HEK293 (cell line): Measurements from ENCODE around the gene BTBD16.

Source experiments
- KLF1 ChIP-seq: fragments of 450-650 bp; formaldehyde crosslinking; IDR thresholded peaks from 2 replicates; pipeline ENCODE4 v1.5.1; 2016; ENCODE audit warnings: missing biosample characterization, missing genetic modification characterization
- KLF9 ChIP-seq: fragments of 450-650 bp; formaldehyde crosslinking; IDR thresholded peaks from 2 replicates; pipeline ENCODE4 v1.5.1; 2016; ENCODE audit warnings: missing biosample characterization, missing genetic modification characterization, low read depth
- YY1 ChIP-seq: fragments of 450-650 bp; formaldehyde crosslinking; IDR thresholded peaks from 2 replicates; pipeline ENCODE4 v1.5.1; 2018; ENCODE audit warnings: missing biosample characterization, missing genetic modification characterization
- ZBTB10 ChIP-seq: fragments of 450-650 bp; formaldehyde crosslinking; IDR thresholded peaks from 2 replicates; pipeline ENCODE4 v1.5.1; 2016; ENCODE audit warnings: missing biosample characterization, missing genetic modification characterization
- ZBTB7A ChIP-seq: fragments of 450-650 bp; formaldehyde crosslinking; IDR thresholded peaks from 2 replicates; pipeline ENCODE4 v1.5.1; 2016; ENCODE audit warnings: low read depth, missing biosample characterization, missing genetic modification characterization
- ZNF133 ChIP-seq: fragments of 450-650 bp; formaldehyde crosslinking; IDR thresholded peaks from 2 replicates; pipeline ENCODE4 v1.5.1; 2016; ENCODE audit warnings: missing biosample characterization, missing genetic modification characterization
- ZNF211 ChIP-seq: fragments of 450-650 bp; formaldehyde crosslinking; IDR thresholded peaks from 2 replicates; pipeline ENCODE4 v1.5.1; 2016; ENCODE audit warnings: low read depth, missing biosample characterization, missing genetic modification characterization
- ZNF239 ChIP-seq: fragments of 450-650 bp; formaldehyde crosslinking; IDR thresholded peaks from 2 replicates; pipeline ENCODE4 v1.5.1; 2016; ENCODE audit warnings: missing biosample characterization, missing genetic modification characterization
- ZNF544 ChIP-seq: fragments of 450-650 bp; formaldehyde crosslinking; IDR thresholded peaks from 2 replicates; pipeline ENCODE4 v1.5.0; 2017; ENCODE audit warnings: missing biosample characterization, missing genetic modification characterization
- ZNF76 ChIP-seq: fragments of 450-650 bp; formaldehyde crosslinking; IDR thresholded peaks from 2 replicates; pipeline ENCODE4; 2016; ENCODE audit warnings: low read depth, missing biosample characterization, missing genetic modification characterization, borderline replicate concordance
- TF ChIP-seq, protein P1 (sequence below): fragments of 450-650 bp; formaldehyde crosslinking; IDR thresholded peaks from 2 replicates; pipeline ENCODE4 v1.5.1; 2016; ENCODE audit warnings: missing biosample characterization, missing genetic modification characterization
- TF ChIP-seq, protein P2 (sequence below): fragments of 450-650 bp; formaldehyde crosslinking; IDR thresholded peaks from 2 replicates; pipeline ENCODE4 v1.5.1; 2016; ENCODE audit warnings: missing biosample characterization, missing genetic modification characterization
- TF ChIP-seq, protein P3 (sequence below): fragments of 450-650 bp; formaldehyde crosslinking; IDR thresholded peaks from 2 replicates; pipeline ENCODE4 v1.5.1; 2016; ENCODE audit warnings: missing biosample characterization, missing genetic modification characterization
- TF ChIP-seq, protein P4 (sequence below): fragments of 450-650 bp; formaldehyde crosslinking; IDR thresholded peaks from 2 replicates; pipeline ENCODE4 v1.5.1; 2016; ENCODE audit warnings: missing biosample characterization, missing genetic modification characterization

DNA sequence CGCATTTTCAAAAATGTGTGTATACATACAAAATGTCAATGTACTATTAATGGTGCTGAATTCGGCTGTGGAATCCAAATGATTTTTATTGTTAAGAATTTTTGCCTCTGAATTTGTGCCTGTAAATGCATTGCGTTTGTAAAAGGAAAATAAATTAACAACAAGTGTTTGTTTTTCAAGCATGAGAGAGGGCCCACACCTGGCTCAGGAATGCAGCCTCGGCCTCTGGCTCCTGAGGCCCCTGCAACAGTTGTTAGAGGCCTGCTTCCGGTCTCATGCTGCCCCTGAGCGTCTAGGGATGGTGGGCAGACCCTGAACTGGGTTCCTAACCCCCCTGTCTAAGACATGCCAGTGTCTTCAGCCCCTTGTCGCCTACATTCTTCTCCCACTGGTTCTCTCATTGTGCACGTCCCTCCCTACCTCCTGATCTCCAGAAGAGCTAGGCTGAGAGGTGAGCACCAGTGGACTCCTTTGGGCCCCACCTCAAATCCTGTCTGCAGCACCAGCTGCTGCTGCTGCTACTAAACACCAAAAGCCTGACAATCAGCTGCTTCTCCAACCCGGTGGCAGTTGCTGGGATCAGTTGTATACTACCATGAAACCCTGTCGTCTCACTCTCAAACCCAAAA, 1.9 kb upstream of the BTBD16 start:
- TF ChIP-seq ZNF76 (tag by site-specific recombination) (no peak), ZNF211 (tag by site-specific recombination) (no peak), KLF9 (no peak), ZNF544 (tag by site-specific recombination) (no peak), ZBTB7A (tag by site-specific recombination) (no peak), ZBTB10 (no peak), KLF1 (tag by site-specific recombination) (no peak), YY1 (no peak), ZNF239 (tag by site-specific recombination) (no peak), ZNF133 (tag by site-specific recombination) (no peak)
- TF ChIP-seq, protein P1, sequence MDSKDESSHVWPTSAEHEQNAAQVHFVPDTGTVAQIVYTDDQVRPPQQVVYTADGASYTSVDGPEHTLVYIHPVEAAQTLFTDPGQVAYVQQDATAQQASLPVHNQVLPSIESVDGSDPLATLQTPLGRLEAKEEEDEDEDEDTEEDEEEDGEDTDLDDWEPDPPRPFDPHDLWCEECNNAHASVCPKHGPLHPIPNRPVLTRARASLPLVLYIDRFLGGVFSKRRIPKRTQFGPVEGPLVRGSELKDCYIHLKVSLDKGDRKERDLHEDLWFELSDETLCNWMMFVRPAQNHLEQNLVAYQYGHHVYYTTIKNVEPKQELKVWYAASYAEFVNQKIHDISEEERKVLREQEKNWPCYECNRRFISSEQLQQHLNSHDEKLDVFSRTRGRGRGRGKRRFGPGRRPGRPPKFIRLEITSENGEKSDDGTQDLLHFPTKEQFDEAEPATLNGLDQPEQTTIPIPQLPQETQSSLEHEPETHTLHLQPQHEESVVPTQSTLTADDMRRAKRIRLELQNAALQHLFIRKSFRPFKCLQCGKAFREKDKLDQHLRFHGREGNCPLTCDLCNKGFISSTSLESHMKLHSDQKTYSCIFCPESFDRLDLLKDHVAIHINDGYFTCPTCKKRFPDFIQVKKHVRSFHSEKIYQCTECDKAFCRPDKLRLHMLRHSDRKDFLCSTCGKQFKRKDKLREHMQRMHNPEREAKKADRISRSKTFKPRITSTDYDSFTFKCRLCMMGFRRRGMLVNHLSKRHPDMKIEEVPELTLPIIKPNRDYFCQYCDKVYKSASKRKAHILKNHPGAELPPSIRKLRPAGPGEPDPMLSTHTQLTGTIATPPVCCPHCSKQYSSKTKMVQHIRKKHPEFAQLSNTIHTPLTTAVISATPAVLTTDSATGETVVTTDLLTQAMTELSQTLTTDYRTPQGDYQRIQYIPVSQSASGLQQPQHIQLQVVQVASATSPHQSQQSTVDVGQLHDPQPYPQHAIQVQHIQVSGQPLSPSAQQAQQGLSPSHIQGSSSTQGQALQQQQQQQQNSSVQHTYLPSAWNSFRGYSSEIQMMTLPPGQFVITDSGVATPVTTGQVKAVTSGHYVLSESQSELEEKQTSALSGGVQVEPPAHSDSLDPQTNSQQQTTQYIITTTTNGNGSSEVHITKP (tag by site-specific recombination), result no peak
- TF ChIP-seq, protein P2, sequence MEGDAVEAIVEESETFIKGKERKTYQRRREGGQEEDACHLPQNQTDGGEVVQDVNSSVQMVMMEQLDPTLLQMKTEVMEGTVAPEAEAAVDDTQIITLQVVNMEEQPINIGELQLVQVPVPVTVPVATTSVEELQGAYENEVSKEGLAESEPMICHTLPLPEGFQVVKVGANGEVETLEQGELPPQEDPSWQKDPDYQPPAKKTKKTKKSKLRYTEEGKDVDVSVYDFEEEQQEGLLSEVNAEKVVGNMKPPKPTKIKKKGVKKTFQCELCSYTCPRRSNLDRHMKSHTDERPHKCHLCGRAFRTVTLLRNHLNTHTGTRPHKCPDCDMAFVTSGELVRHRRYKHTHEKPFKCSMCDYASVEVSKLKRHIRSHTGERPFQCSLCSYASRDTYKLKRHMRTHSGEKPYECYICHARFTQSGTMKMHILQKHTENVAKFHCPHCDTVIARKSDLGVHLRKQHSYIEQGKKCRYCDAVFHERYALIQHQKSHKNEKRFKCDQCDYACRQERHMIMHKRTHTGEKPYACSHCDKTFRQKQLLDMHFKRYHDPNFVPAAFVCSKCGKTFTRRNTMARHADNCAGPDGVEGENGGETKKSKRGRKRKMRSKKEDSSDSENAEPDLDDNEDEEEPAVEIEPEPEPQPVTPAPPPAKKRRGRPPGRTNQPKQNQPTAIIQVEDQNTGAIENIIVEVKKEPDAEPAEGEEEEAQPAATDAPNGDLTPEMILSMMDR (tag by site-specific recombination), result no peak
- TF ChIP-seq, protein P3, sequence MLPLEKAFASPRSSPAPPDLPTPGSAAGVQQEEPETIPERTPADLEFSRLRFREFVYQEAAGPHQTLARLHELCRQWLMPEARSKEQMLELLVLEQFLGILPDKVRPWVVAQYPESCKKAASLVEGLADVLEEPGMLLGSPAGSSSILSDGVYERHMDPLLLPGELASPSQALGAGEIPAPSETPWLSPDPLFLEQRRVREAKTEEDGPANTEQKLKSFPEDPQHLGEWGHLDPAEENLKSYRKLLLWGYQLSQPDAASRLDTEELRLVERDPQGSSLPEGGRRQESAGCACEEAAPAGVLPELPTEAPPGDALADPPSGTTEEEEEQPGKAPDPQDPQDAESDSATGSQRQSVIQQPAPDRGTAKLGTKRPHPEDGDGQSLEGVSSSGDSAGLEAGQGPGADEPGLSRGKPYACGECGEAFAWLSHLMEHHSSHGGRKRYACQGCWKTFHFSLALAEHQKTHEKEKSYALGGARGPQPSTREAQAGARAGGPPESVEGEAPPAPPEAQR, result no peak
- TF ChIP-seq, protein P4, sequence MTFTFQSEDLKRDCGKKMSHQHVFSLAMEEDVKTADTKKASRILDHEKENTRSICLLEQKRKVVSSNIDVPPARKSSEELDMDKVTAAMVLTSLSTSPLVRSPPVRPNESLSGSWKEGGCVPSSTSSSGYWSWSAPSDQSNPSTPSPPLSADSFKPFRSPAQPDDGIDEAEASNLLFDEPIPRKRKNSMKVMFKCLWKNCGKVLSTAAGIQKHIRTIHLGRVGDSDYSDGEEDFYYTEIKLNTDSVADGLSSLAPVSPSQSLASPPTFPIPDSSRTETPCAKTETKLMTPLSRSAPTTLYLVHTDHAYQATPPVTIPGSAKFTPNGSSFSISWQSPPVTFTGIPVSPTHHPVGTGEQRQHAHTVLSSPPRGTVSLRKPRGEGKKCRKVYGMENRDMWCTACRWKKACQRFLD, result no peak
